HL-60 (cell line): Measurements from ENCODE around the gene RFX8.

Source experiments
- CTCF ChIP-seq: IDR thresholded peaks from one replicate; pipeline ENCODE4 v1.5.1; 2011; ENCODE audit warnings: low read length, control low read depth, inconsistent platforms; ENCODE audit not compliant: insufficient read depth
- GABPA ChIP-seq: IDR thresholded peaks from 2 replicates; pipeline ENCODE4 v1.6.1; 2012; ENCODE audit warnings: low read depth
- POLR2AphosphoS5 ChIP-seq: IDR thresholded peaks from 2 replicates; pipeline ENCODE4 v1.6.1; 2012; ENCODE audit warnings: low read depth
- REST ChIP-seq: IDR thresholded peaks from 2 replicates; pipeline ENCODE4 v1.6.1; 2012; ENCODE audit warnings: low read depth; ENCODE audit not compliant: insufficient replicate concordance
- SPI1 ChIP-seq: IDR thresholded peaks from 2 replicates; pipeline ENCODE4 v1.6.1; 2012; ENCODE audit warnings: low read depth, mild to moderate bottlenecking, borderline replicate concordance

- TF ChIP-seq GABPA = no peak
- no peak for TF ChIP-seq CTCF
- no peak for TF ChIP-seq REST
- no peak for TF ChIP-seq POLR2AphosphoS5
- TF ChIP-seq SPI1 = no peak
These were observed 54.3 kb downstream of the RFX8 start for GRCh38 chr2:101420623-101421022.
